Activated naive CD4-positive, alpha-beta T cell treated with anti-CD3 and anti-CD28 coated beads for 36 hours (primary cell): ENCODE data around the gene TMEM141. TPM values are rescaled to one million over a fixed set of nuclear protein-coding genes. Genes with fewer than 3 reads are reported as not detected.
"Not testable (repeated sequence)": the region's sequence is repeated elsewhere in the genome, so short reads cannot be mapped to it uniquely, and the experiment has no call there.

Source experiments
- CTCF ChIA-PET: fragments of 350-600 bp; sonication (Branson Sonifier 250); formaldehyde crosslinking; loops from one replicate; lab custom pipeline; 2021; ENCODE audit warnings: antibody characterized with exemption; lab: Charles Lee
- DNase-seq: peaks from one replicate; pipeline ENCODE4 v3.0.0-alpha.2; 2020
- H3K27ac Mint-ChIP-seq: one replicate; pipeline ENCODE4 v1.8.0; 2021; ENCODE audit warnings: mild to moderate bottlenecking, mixed read lengths
- H3K27me3 Mint-ChIP-seq: one replicate; pipeline ENCODE4 v1.8.0; 2021; ENCODE audit warnings: low read depth, mixed read lengths
- H3K36me3 Mint-ChIP-seq: one replicate; pipeline ENCODE4 v1.8.0; 2021; ENCODE audit warnings: low read depth, mixed read lengths
- H3K4me1 Mint-ChIP-seq: one replicate; pipeline ENCODE4 v1.8.0; 2021; ENCODE audit warnings: low read depth, mixed read lengths
- H3K4me3 Mint-ChIP-seq: one replicate; pipeline ENCODE4 v1.8.0; 2021; ENCODE audit warnings: mild to moderate bottlenecking, moderate library complexity, mixed read lengths
- H3K9me3 Mint-ChIP-seq: one replicate; pipeline ENCODE4 v1.8.0; 2021; ENCODE audit warnings: mixed read lengths
- intact Hi-C: fragments of 100-400 bp; cut with micrococcal nuclease; formaldehyde crosslinking; loops from one replicate; pipeline ENCODE4 v1.15.1; 2023
- total RNA-seq, 2 experiments: library from RNA; stranded (reverse); gene quantifications; one replicate each; pipeline ENCODE4 v1.2.3, GENCODE V29; 2021

TMEM141 gene
- total RNA-seq, 2 experiments from 2014 or later, result 38.1 to 39.6 TPM

GRCh38 chr9:136757751-136758140 lies 33.4 kb upstream of the TMEM141 start:
- no peak overlapping the region for H3K27ac Mint-ChIP-seq

GRCh38 chr9:136759001-136759400 lies 32.1 kb upstream of the TMEM141 start:
- DNase-seq, result no peak
- no peaks in the 10 kb centered on the region for H3K4me1 Mint-ChIP-seq
- H3K4me3 Mint-ChIP-seq, result no peak overlapping the region
- H3K27ac Mint-ChIP-seq, result no peak overlapping the region
- intact Hi-C loops, result no loop called here
- H3K27me3 Mint-ChIP-seq, result peaks cover 15% of the 10 kb centered on the region
- no peaks in the 10 kb centered on the region for H3K36me3 Mint-ChIP-seq
- H3K9me3 Mint-ChIP-seq, result peaks cover 10% of the 10 kb centered on the region
- CTCF ChIA-PET, result interaction anchor here (0.7 to 2.3 kb wide), 6 partner anchors 8 to 58 kb away, joined by 3 to 14 read pairs (median 5); partner anchors contain the start of gene LCN10

More at GRCh38 chr9:136757751-136758140, 33.4 kb upstream of the TMEM141 start:
- H3K36me3 Mint-ChIP-seq, result no peaks in the 10 kb centered on the region
- intact Hi-C loops, result no loop called here
- CTCF ChIA-PET, result interaction anchor here (0.6 to 2.3 kb wide), 7 partner anchors 9 to 161 kb away, joined by 3 to 14 read pairs (median 4); partner anchors contain the start of gene LCN10
- H3K27me3 Mint-ChIP-seq, result peaks cover 15% of the 10 kb centered on the region
- peaks cover 13% of the 10 kb centered on the region for H3K9me3 Mint-ChIP-seq
- H3K4me3 Mint-ChIP-seq, result no peak overlapping the region
- no peaks in the 10 kb centered on the region for H3K4me1 Mint-ChIP-seq
- no peak for DNase-seq

GRCh38 chr9:136759436-136760325 lies 31.5 kb upstream of the TMEM141 start:
- intact Hi-C loops, result no loop called here
- H3K4me1 Mint-ChIP-seq, result no peaks in the 10 kb centered on the region

DNA sequence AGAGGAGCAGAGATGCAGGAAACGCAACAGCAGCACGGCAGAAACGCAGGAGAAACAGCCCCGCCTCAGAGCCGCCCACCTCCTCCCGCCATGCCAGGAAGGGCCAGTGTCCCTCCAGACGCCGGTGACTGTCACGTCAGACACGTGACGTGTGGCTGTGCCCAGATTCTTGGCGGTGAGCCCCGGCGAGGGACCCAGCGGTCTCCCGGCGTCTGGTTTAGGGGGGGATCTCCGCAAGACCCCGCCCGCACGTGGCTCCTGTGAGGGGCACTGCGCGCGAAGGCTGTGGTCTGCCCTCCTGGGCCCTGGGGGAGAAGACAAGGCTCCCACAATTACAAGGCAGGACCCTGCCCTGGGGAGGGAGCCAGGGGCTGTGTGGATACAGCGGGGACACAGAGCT lies 30.7 kb upstream of the TMEM141 start:
- Mint-ChIP-seq H3K27ac (no peak overlapping the region), H3K36me3 (no peaks in the 10 kb centered on the region), H3K4me3 (no peak overlapping the region), H3K9me3 (peaks cover 10% of the 10 kb centered on the region), H3K4me1 (no peaks in the 10 kb centered on the region), H3K27me3 (peaks cover 16% of the 10 kb centered on the region)
- intact Hi-C loops, result no loop called here
- DNase-seq, result no peak
- CTCF ChIA-PET, result no interaction called here

More at GRCh38 chr9:136759436-136760325, 31.5 kb upstream of the TMEM141 start:
- no peak overlapping the region for H3K27ac Mint-ChIP-seq
- CTCF ChIA-PET, result interaction anchor here (0.6 to 1.1 kb wide), 2 partner anchors 9 to 467 kb away, joined by 3 read pairs; no protein-coding TSS in a partner anchor
- H3K27me3 Mint-ChIP-seq, result peaks cover 15% of the 10 kb centered on the region
- DNase-seq, result no peak
- H3K9me3 Mint-ChIP-seq, result peaks cover 10% of the 10 kb centered on the region
- no peaks in the 10 kb centered on the region for H3K36me3 Mint-ChIP-seq
- no peak overlapping the region for H3K4me3 Mint-ChIP-seq

GRCh38 chr9:136760834-136761544 lies 30.2 kb upstream of the TMEM141 start:
- H3K4me3 Mint-ChIP-seq, intact Hi-C loops, H3K36me3 Mint-ChIP-seq, H3K27ac Mint-ChIP-seq, H3K4me1 Mint-ChIP-seq, H3K9me3 Mint-ChIP-seq: not testable (repeated sequence)
- peaks cover 14% of the 10 kb centered on the region for H3K27me3 Mint-ChIP-seq
- CTCF ChIA-PET, result interaction anchor here (1.1 to 1.2 kb wide), 2 partner anchors 23 to 32 kb away, joined by 3 read pairs; no protein-coding TSS in a partner anchor
- DNase-seq, result peak; percentile 48

- Mint-ChIP-seq H3K9me3 (no peaks in the 10 kb centered on the region), H3K4me3 (no peak overlapping the region), H3K36me3 (no peaks in the 10 kb centered on the region), H3K27me3 (peaks cover 10% of the 10 kb centered on the region), H3K27ac (no peak overlapping the region), H3K4me1 (peaks cover 2% of the 10 kb centered on the region)
- CTCF ChIA-PET, result interaction anchor here (1.1 to 1.2 kb wide), 2 partner anchors 22 to 32 kb away, joined by 3 read pairs; no protein-coding TSS in a partner anchor
- intact Hi-C loops, result no loop called here
- no peak for DNase-seq
These were observed 29.6 kb upstream of the TMEM141 start for GRCh38 chr9:136761545-136761981.

DNA sequence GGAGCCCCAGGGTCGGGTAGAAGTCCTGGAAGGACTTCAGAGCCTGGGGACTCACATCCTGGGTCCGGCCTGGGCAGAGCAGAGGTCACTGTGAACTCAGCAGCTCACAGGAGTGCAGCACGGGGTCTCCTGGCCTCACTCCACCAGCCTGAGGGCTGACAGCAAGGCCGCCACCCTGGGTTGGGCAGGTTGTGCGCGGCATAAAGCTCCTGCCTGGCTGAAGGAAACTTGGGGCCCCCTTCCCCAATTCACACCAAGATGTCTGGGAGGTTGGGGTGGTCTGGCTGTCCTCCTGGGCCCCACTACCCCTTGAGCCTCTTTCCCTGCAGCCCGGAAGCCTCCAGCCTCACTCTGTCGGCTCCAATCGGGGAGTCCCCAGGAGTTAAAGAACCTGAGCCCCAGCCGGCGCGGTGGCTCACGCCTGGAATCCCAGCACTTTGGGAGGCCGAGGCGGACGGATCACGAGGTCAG lies 28.9 kb upstream of the TMEM141 start:
- Mint-ChIP-seq H3K4me1 (peaks cover 9% of the 10 kb centered on the region), H3K36me3 (no peaks in the 10 kb centered on the region), H3K27me3 (peaks cover 14% of the 10 kb centered on the region), H3K9me3 (no peaks in the 10 kb centered on the region), H3K27ac (no peak overlapping the region), H3K4me3 (no peak overlapping the region)
- CTCF ChIA-PET, result interaction anchor here (1.2 kb wide), 1 partner anchor 21 kb away, joined by 3 read pairs; no protein-coding TSS in a partner anchor
- no peak for DNase-seq
- intact Hi-C loops, result no loop called here

DNA sequence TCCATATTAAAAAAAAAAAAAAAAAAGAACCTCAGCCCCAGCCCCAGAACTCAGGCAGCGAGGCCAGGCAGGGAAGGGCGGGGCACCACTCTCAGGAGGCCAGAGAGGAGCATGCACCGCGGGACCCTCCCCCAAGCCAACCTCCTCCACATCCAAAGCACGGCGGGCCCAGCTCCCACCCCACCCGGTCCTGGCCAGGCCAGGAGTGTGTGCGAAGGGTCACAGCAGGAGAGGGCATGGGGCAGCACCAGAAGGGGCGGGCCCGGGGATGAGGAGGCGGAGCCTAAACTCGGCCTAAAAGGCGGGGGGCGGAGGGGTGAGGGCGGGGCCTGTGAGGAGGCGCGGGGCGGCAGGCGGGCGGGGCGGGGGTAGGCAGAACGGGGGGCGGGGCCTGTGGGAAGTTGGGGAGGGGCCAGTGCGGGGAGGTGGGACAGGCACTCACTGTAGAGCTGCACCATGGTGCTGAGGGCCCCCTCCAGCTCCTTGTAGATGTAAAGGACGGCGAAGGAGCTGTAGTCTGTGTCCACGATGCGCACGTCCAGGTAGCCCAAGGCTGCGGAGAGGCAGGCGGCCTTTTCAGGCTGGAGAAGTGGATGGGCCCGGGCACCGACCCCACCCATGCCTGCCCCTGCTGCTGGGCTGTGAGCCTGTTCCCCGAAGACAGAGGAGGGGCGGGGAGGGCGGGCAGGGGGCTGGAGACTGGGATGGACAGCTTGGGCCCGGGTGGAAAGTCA lies 28.1 kb upstream of the TMEM141 start:
- CTCF ChIA-PET, result interaction anchor here (0.8 kb wide), 1 partner anchor 27 kb away, joined by 3 read pairs; the partner anchor contains the start of gene TMEM141
- Mint-ChIP-seq H3K27me3 (peaks cover 19% of the 10 kb centered on the region), H3K4me3 (no peak overlapping the region), H3K27ac (no peak overlapping the region), H3K36me3 (no peaks in the 10 kb centered on the region), H3K4me1 (peaks cover 12% of the 10 kb centered on the region), H3K9me3 (no peaks in the 10 kb centered on the region)
- intact Hi-C loops, result no loop called here
- peak; percentile 32 for DNase-seq

DNA sequence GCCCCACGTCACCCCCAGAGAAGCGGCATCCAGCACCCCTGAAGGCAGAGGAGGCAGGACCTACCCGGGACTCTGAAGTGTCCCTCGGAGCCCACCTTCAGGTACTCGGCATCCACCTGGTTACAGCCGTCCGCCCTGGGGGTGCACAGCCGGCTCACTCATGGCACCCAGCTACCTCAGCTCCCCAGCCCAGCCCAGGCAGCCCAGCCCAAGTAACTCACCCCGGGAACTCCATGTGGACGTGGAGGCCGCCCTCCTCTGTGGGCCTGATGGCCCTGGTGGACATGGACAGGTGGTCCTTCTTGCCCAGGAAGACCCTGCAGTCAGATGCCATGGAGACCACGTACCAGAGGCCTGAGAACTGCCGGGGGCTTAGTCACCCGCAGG lies 27.5 kb upstream of the TMEM141 start:
- H3K36me3 Mint-ChIP-seq, result no peaks in the 10 kb centered on the region
- H3K27ac Mint-ChIP-seq, result no peak overlapping the region
- intact Hi-C loops, result no loop called here
- peaks cover 20% of the 10 kb centered on the region for H3K27me3 Mint-ChIP-seq
- CTCF ChIA-PET, result interaction anchor here (0.8 to 1.0 kb wide), 2 partner anchors 27 to 30 kb away, joined by 3 to 5 read pairs; partner anchors contain the start of gene TMEM141
- no peak overlapping the region for H3K4me3 Mint-ChIP-seq
- H3K9me3 Mint-ChIP-seq, result no peaks in the 10 kb centered on the region
- peaks cover 12% of the 10 kb centered on the region for H3K4me1 Mint-ChIP-seq
- DNase-seq, result no peak

- intact Hi-C loops, result no loop called here
- Mint-ChIP-seq H3K4me3 (no peak within 1 kb of the TSS), H3K4me1 (peaks cover 12% of the 10 kb centered on the region), H3K36me3 (no peaks in the 10 kb centered on the region), H3K27ac (no peak within 1 kb of the TSS), H3K27me3 (peaks cover 20% of the 10 kb centered on the region), H3K9me3 (no peaks in the 10 kb centered on the region)
- CTCF ChIA-PET, result interaction anchor here (1.0 kb wide), 1 partner anchor 29 kb away, joined by 5 read pairs; no protein-coding TSS in a partner anchor
- no peak for DNase-seq
These were observed 26.7 kb upstream of the TMEM141 start, which contains the start of gene LCN15 for GRCh38 chr9:136764301-136764891. LCN15 (minus strand) TSS chr9:136764518; CDS start chr9:136764488, 30 bp downstream.

- intact Hi-C loops, result loop anchor here (5.0 kb wide), 1 partner anchor 63 kb away; no protein-coding TSS in a partner anchor
- Mint-ChIP-seq H3K36me3 (no peaks in the 10 kb centered on the region), H3K4me1 (peaks cover 17% of the 10 kb centered on the region), H3K4me3 (no peak overlapping the region), H3K27me3 (peaks cover 24% of the 10 kb centered on the region), H3K9me3 (no peaks in the 10 kb centered on the region), H3K27ac (no peak overlapping the region)
- CTCF ChIA-PET, result no interaction called here
- DNase-seq, result no peak
These were observed 26.1 kb upstream of the TMEM141 start for GRCh38 chr9:136765041-136765440.
